NT2/D1 (cell line): Measurements from ENCODE around the gene ANKRD60.

Experiments
- SUZ12 ChIP-seq: IDR thresholded peaks from 2 replicates; pipeline ENCODE4 v1.6.1; 2011; ENCODE audit not compliant: insufficient read length, insufficient read depth; ENCODE audit errors: extremely low read depth
- YY1 ChIP-seq: IDR thresholded peaks from 2 replicates; pipeline ENCODE4 v1.6.1; 2011; ENCODE audit not compliant: insufficient read length, insufficient read depth
- ZNF274 ChIP-seq: IDR thresholded peaks from 2 replicates; pipeline ENCODE4 v1.6.1; 2011; ENCODE audit warnings: mild to moderate bottlenecking, low read depth, low read length

- TF ChIP-seq ZNF274 (no peak), SUZ12 (no peak), YY1 (no peak)
Measured at GRCh38 chr20:58212636-58213035, 15.8 kb downstream of the ANKRD60 start.
